ENCODE results near the gene PITPNC1.
"Not testable (repeated sequence)": the region's sequence is repeated elsewhere in the genome, so short reads cannot be mapped to it uniquely, and the experiment has no call there.

PITPNC1 gene

DNA sequence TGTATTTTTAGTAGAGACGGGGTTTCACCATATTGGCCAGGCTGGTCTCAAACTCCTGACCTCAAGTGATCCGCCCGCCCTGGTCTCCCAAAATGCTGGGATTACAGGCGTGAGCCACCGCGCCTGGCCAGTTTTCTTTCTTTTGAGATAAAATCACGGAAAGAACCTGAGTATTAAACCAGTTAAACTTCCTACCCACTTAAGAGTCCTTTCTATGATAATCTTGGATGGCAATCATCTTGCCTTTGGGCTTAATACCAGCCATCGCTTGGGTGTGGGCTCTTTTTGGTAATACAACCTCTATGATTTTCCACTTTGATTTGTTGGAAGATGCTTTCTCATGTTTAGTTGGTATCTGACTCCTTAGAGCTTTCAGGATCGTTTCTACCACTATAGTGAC is 24.0 kb downstream of the PITPNC1 start:
- no peak for DNase-seq (ENCODE audit: low spot score)

DNA sequence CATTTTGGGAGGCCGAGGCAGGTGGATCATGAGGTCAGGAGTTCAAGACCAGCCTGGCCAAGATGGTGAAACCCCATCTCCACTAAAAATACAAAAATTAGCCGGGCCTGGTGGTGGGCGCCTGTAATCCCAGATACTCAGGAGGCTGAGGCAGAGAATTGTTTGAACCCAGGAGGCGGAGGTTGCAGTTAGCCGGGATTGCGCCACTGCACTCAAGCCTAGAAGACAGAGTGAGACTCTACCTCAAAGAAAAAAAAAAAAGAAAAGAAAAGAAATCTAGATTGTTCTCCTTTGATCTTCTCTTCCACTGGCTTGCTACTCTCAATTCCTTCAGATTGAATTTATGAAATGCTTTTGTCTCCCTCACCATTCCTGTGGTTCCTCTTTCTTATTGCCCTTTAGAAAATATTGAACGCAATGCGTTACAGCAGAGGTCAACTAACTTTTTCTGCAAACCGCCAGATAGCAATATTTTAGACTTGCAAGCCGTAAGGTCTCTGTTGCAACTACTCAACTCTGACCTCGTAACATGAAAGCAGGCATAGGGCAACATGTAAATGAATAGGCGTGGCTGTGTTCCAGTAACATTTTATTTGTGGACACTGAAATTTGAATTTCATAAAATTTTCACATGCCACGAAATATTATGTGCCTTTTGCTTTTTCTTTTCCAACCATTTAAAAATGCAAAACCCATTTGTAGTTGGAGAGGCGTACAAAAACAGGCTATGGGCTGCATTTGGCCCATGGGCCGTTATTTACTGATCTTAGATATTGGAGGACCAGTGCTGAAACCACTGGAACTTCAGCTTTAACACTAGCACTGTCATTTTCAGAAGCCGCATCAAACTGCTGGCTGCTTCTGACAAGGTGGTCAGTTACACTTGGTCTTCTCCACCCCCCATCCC is 24.8 kb downstream of the PITPNC1 start:
- DNase-seq (ENCODE audit: low spot score) = no peak

DNA sequence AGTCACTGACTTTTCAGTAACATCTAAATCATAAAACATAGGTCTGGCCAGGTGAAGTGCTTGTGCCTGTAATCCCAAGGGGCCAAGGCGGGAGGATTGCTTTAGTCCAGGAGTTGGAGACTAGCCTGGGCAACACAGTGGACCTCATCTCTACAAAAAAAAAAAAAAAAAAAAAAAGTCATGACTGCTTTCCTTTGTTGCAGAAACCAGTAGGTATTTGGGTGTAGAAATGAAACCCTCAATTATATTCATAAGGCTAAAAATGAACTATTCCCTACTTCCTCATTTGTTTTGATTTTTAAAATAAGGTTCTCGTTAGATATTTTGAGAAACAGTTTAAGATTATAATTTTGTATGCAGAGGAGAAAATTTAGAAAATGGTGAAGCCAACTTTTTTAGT is 26.0 kb downstream of the PITPNC1 start:
- DNase-seq (ENCODE audit: low spot score) = no peak

DNA sequence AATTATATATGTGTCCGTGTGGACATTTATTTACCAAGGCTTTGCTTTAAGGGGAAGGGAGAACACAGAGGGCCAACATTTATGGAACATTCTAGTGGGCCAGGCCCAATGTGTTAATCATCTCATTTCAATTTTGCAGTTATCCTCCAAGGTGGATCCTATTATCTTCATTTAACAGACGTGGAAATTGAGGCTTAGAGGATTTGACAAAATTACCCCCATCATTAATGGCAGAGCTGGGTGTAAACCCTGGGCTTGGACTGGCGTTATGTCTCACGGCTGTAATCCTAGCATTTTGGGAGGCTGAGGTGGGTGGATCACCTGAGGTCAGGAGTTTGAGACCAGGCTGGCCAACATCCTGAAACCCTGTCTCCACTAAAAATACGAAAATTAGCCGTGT is 26.4 kb downstream of the PITPNC1 start:
- DNase-seq (ENCODE audit: low spot score) = no peak

DNA sequence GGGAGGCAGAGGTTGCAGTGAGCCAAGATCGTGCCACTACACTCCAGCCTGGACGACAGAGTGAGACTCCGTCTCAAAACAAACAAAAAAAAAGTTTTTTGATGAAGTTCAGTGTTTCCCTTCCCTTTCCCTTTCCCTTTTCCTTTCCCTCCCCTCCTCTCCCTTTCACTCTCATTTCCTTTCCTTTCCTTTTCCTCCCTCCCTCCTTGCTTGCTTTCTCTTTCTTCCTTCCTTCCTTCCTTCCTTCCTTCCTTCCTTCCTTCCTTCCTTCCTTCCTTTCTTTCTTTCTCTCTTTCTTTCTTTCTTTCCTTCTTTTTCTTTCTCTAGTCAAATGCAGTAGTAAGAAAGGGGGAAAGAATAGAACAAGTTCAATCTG is 31.4 kb downstream of the PITPNC1 start:
- DNase-seq (ENCODE audit: low spot score) = not testable (repeated sequence)

DNA sequence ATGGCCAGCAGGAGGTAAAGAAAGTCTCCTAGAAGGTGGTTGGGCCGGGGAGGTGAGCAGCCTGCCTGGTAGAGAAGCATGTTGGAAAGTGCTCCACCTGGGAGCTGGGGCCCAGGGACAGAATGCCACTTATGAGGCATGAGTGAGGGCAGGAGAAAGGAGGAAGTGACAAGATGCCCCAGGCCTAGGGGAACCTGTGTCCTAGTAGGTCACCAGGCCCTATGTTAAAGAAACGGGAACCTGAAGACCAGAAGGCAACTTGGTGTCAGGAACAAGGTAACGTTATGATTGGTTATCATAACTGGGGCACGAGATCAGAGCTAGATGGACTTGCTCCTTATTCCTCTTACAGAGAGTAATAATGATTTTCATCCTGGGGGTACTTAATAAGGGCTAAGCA is 34.3 kb downstream of the PITPNC1 start:
- DNase-seq (ENCODE audit: low spot score) = no peak

DNA sequence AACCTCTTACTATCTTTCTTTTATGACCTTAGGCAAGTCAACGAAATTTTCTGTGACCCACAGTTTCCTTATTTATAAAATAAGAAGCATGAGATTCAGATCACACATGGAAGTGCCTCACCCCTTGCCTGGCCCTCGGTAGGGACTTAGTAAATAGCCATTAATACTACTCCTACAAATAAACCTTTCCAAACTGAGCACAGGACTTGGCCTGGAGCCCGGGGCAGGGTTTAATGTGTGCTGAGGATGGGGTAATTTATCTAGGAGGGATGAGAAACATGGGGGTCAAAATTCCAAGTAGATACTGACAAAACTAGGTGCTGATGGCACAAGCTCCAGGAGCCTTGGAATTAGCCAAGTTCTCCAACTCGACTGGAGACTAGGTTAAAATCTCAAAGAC is 35.0 kb downstream of the PITPNC1 start:
- DNase-seq (ENCODE audit: low spot score) = no peak

DNA sequence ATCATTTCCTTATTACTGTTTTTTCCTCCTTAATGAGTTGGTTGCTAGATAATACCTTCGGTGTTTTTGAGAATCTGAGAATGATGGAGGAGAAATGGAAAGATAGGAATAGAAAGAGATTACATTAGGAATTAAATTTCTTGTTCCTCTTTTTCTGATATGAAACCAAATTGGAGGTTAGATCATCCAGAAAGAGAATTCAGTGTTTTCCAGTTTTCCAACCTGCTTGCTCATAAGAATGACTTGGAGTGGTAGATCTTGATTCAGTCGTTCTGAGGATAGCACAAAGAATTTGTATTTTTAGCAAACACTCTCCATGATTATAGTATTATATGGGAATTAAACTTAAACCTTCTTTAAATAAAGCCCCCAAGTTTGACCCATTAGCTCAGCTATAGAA is 35.9 kb downstream of the PITPNC1 start:
- DNase-seq (ENCODE audit: low spot score) = no peak

DNA sequence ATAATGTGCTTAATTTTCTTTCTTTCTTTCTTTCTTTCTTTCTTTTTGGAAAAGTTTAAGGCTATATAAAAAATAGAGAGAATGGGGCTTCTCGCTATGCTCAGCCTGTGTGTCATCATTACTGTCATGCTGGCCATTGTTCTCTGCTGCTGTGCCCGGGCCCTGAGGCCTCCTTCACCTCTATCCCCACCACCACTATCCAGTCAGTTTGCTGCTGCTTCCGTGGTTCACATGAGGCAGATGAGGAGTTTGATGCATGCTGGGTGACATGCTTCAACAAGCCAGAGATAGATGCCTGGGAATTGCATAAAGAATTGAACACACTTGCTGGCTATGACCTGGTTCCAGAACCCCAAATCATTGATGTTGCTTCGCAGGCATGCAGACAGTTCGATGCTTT is 36.3 kb downstream of the PITPNC1 start:
- DNase-seq (ENCODE audit: low spot score) = no peak

DNA sequence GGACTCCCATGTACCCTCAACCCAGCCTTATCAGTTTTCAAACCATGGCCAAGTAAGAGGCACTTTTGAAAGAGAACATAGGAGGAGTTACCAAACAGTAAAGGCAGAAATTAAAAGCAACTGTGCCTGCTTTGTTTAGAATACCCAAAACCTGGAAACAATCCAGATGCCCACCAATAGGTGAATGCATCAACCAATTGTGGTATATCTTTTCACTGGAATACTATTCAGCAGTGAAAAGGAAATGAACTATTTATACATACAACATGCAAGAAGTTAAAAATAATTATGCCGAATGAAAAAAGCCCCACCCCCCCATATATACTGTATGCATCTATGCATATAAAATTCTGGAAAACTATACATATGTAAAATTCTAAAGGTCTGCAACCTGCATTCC is 37.0 kb downstream of the PITPNC1 start:
- DNase-seq (ENCODE audit: low spot score) = no peak

DNA sequence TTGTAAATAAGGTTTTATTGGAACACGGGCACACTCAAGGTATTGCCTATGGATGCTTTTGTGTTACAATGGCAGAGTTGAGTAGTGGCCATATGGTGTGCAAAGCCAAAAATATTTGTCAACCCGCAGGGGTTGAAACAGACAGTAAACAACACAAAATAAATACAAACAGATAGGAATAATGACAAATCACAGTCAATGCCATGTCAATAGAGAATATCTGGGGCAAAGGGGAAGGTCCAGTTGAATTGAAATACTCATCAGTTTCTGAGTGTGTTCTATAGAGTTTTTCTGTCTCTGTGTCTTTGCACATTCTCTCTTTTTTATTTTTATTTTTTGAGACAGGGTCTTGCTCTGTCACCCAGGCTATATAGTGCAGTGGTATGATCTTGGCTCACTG is 37.5 kb downstream of the PITPNC1 start:
- DNase-seq (ENCODE audit: low spot score) = no peak

DNA sequence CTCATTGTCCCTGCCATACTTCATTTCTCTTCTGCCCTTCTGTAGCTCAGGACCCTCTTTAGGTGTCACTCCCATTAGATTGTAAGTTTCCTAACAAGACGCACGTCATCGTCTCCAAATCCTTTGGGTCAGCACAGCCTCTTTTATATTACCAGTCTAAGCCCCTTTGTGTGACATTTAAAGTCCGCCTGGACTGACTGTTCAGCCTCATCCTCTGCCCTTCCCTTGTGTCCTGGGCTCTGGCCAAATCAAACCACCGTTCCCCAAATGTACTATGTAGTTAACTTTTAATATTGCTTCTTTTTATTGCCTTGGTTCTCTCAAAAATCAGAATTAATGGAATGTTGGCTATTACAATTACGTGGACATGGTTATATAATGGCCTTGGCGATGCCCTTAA is 38.2 kb downstream of the PITPNC1 start:
- DNase-seq (ENCODE audit: low spot score) = no peak

DNA sequence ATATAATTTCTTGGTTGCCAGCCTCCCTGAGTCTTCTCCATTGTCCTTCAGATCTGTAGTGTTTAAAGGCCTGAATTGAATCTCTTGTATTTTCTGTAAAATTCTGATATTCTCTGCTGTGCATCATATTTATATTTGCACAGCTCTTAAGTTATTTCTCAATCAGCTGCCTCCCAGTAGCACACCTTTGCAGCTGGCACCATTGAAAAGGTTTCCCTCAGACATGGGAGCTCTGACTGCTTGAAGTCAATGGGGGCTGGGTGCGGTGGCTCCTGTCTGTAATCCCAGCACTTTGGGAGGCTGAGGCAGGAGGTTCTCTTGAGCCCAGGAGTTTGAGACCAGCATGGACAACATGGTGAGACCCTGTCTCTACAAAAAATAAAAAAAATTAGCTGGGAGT is 40.4 kb downstream of the PITPNC1 start:
- DNase-seq (ENCODE audit: low spot score) = no peak

DNA sequence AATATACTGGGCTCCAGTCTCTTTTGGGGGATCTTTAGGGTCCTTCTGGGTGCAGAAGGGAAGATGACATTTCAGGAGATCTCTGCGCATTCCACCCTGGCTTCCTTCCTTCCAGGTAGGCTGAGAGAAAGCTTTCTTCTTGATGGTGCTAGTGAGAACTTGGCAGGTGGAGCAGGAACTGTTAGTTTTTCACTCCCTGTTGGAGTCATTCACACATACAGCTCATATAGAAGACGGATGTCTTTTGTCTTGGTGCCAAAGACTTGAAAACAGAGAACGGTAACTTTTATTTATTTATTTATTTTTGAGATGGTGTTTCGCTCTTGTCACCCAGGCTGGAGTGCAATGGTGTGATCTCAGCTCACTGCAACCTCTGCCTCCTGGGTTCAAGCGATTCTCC is 43.9 kb downstream of the PITPNC1 start:
- no peak for DNase-seq (ENCODE audit: low spot score)

DNA sequence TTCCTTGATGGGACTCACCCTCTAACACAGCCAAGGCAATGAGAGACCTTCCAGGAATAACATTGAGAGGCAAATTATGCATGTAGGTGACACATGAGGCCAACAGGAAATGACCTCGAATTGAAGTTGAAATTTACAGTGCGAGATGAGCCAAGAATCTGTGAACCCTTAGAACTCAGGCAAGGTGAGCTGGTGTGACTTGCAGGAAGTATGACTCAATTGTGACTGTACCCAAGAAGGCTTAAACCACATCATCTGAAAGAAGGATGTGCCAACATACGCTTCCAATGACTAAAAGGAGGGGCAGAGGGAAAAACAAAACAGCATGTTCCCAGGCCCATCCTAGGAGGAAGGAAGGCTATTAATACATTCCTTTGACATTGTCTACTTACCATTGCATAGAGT is 44.8 kb downstream of the PITPNC1 start:
- no peak for DNase-seq (ENCODE audit: low spot score)

DNA sequence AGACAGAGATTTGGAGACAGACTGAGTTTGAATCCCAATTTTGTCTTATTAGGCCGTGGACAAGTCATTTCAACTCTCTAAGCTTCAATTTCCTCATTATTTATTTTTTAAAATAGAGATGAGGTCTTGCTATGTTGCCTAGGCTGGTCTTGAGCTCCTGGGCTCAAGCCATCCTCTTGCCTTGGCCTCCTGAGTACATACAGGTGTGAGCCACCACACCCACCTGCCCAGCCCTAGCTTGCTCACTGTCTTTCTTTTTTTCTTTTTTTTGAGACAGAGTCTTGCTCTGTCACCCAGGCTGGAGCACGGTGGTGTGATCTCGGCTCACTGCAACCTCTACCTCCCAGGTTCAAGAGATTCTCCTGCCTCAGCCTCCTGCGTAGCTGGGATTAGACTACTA is 45.2 kb downstream of the PITPNC1 start:
- not testable (repeated sequence) for DNase-seq (ENCODE audit: low spot score)

DNA sequence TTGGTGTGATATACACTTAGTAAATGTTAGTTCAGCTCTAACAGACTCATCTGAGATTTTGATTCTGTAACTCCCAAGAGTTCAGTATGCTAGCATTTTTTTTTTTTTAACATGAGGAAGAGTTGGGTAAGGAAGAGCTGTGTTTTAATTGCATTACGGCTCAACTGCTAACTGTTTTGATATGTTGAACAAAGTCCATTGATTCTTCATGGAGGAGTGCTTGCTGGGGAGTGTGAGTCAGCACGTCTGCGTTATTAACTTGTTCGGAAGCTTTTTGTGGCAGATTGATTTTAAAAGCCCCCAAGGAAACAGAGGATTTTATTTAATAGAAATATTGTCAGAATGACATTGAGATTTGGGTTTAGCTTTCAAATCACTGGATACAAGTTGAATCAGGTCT is 45.8 kb downstream of the PITPNC1 start:
- no peak for DNase-seq (ENCODE audit: low spot score)

DNA sequence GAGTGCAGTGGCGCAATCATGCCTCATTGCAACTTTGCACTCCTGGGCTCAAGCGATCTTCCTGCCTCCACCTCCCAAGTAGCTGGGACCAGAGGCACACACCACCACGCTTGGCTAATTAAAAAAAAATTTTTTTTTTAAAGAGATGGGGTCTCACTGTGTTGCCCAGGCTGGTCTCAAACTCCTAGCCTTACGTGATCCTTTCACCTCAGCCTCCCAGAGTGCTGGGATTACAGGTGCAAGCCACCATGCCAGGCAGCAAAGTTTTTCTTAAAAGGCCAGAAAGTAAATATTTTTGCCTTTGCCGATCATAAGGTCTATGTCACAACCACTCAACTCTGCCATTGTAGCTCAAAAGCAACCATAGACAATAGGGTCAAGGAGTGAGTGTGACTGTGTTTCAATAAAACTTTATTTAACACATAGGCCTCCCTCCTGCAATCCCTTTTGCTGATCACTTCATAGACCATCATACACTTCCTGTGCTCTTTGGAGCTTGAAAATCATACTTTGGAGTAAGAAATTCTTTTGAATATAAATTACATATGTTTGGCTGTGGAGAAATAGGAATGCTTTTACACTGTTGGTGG is 48.6 kb downstream of the PITPNC1 start:
- DNase-seq (ENCODE audit: low spot score) = no peak

DNA sequence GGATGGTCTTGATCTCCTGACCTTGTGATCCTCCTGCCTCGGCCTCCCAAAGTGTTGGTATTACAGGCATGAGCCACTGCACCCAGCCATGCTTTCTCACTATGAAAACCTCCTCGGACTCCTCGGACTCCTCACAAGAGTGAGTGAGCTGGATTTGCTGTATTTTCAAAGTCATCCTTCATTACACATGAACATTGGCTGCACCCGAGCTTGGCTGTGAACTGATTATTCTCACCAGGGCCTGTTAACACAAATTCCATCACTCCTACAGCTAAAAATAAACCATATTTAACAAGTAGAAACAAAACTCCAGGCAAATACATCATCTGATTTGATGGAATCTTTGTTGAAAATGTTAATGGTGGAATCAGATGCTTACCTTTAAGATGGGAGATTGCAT is 50.3 kb downstream of the PITPNC1 start:
- no peak for DNase-seq (ENCODE audit: low spot score)

DNA sequence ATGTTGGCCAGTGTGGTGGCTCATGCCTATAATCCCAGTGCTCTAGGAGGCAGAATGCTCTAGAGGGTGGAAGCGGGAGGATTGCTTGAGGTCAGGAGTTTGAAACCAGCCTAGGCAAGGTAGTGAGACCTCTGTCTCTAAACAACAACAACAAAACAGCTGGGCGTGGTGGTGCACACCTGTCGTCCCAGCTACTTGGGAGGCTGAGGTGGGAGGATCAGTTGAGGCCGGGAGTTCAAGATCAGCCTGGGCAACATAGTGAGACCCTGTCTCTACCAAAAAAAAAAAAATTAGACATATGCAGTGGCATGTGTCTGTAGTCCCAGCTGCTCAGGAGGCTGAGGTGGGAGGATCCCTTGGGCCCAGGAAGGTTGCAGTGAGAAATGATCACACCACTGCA is 53.4 kb downstream of the PITPNC1 start:
- DNase-seq (ENCODE audit: low spot score) = not testable (repeated sequence)

DNA sequence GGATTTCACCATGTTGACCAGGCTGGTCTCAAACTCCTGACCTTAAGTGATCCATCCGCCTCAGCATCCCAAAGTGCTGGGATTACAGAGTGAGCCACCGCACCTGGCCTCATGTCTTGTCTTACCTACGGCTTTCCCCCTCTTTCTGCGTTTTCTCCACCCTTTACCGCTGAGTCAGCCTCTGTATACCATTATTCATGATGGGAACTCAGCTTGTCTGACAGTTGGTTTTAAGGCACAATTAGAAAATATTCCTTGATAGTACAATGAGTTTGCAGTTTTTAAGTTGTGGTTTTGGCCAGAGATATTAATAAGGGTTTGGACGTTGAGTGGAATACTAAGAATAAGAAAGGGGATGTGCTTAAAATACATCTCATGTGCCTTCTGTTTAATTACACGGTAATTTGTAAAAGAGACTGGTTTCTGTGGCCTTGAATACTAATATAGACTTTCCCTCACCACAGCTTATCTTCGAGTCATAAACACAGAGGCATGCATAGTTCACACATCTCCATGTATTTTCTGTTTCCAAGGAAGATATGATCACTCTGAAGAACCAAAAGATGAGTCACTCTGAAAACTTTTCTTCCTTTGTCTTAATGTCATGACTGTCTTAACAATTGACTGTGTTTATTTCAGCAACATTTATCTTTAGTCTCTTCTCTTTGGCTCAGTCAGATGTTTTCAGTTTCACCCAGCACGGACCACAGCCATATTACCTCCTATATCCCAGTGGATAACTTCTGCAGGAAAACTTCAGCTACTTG is 54.4 kb downstream of the PITPNC1 start:
- no peak for DNase-seq (ENCODE audit: low spot score)

DNA sequence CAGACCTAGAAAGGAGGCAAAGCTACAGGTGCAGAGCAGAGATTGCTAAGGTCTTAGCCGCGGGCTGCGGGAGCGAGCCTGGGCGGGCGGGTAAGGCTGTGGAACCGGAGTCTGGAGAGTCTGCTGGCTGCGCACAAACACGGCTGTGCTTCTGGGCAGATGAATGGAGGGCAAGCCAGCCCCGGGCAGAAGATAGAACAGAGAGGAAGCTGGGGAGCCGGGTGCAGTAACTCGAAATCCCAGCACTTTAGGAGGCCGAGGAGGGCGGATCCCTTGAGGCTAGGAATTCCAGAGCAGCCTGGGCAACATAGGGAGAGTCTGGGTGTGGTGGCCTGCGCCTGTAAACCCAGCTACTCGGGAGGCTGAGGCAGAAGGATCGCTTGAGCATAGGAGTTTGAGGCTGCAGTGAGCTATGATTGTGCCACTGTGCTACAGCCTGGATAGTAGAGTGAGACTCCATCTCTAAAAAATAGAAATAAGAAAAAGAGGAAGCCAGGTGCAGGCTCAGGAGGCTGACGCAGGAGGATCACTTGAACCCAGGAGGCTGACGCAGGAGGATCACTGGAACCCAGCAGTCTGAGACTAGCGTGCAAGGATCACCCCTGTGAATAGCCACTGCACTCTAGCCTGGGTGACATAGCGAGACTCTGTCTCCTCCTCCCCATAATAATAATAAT is 56.3 kb downstream of the PITPNC1 start:
- DNase-seq (ENCODE audit: low spot score) = no peak
